GM21723 (cell line): ENCODE results near the gene TERT.
"Not testable (repeated sequence)": the region's sequence is repeated elsewhere in the genome, so short reads cannot be mapped to it uniquely, and the experiment has no call there.

Source experiments
- ATAC-seq: cut with Tn5 transposase; IDR thresholded peaks from one replicate; pipeline ENCODE4 v1.9.1; 2021; ENCODE audit warnings: mild to moderate bottlenecking, moderate library complexity; ENCODE audit not compliant: unreplicated experiment

Gene TERT

GRCh38 chr5:1298067-1298551 is 3.2 kb upstream of the TERT start:
- no peak for ATAC-seq

GRCh38 chr5:1297243-1297642 is 2.4 kb upstream of the TERT start:
- ATAC-seq: no peak

GRCh38 chr5:1295650-1296037 is 776 bp upstream of the TERT start:
- no peak for ATAC-seq

GRCh38 chr5:1294206-1294834 is 548 bp downstream of the TERT start:
- no peak for ATAC-seq

- ATAC-seq: no peak
Measured at GRCh38 chr5:1293416-1294205, 1.3 kb downstream of the TERT start.

GRCh38 chr5:1292846-1293415 is 1.9 kb downstream of the TERT start:
- no peak for ATAC-seq

GRCh38 chr5:1292139-1292538 is 2.7 kb downstream of the TERT start:
- no peak for ATAC-seq

- no peak for ATAC-seq
Measured at GRCh38 chr5:1291611-1292080, 3.2 kb downstream of the TERT start.

- ATAC-seq: not testable (repeated sequence)
Measured at GRCh38 chr5:1290956-1291355, 3.9 kb downstream of the TERT start.

- ATAC-seq: not testable (repeated sequence)
Measured at GRCh38 chr5:1289559-1289958, 5.3 kb downstream of the TERT start.

GRCh38 chr5:1288439-1289335 is 6.2 kb downstream of the TERT start:
- no peak for ATAC-seq

GRCh38 chr5:1285883-1286291 is 9.0 kb downstream of the TERT start:
- no peak for ATAC-seq

GRCh38 chr5:1285141-1285540 is 9.7 kb downstream of the TERT start:
- no peak for ATAC-seq

- not testable (repeated sequence) for ATAC-seq
Measured at GRCh38 chr5:1284336-1284970, 10.4 kb downstream of the TERT start.

GRCh38 chr5:1283729-1284041 is 11.2 kb downstream of the TERT start:
- not testable (repeated sequence) for ATAC-seq

GRCh38 chr5:1282993-1283728 is 11.7 kb downstream of the TERT start:
- not testable (repeated sequence) for ATAC-seq

- no peak for ATAC-seq
Measured at GRCh38 chr5:1282131-1282992, 12.5 kb downstream of the TERT start.

- ATAC-seq: no peak
Measured at GRCh38 chr5:1281038-1281882, 13.6 kb downstream of the TERT start.
